Femur (tissue), 1 donor: ENCODE measurements around the gene TFG.

Experiments used
- DNase-seq: peaks from one replicate; pipeline ENCODE4 v3.0.0-alpha.2; 2017

TFG gene

GRCh38 chr3:100708644-100708988 is 678 bp upstream of the TFG start:
- DNase-seq: no peak

- peak; percentile 70 for DNase-seq
These were observed 557 bp downstream of the TFG start for GRCh38 chr3:100709842-100710260.

- DNase-seq: peak; percentile 40
These were observed 1.1 kb downstream of the TFG start for GRCh38 chr3:100710261-100710968.

GRCh38 chr3:100715176-100715575 is 5.9 kb downstream of the TFG start:
- DNase-seq: no peak

GRCh38 chr3:100717063-100717462 is 7.8 kb downstream of the TFG start:
- no peak for DNase-seq

GRCh38 chr3:100717637-100718487 is 8.6 kb downstream of the TFG start:
- DNase-seq: no peak

- no peak for DNase-seq
These were observed 9.8 kb downstream of the TFG start for GRCh38 chr3:100719136-100719535.

- DNase-seq: no peak
These were observed 11.1 kb downstream of the TFG start for GRCh38 chr3:100720426-100720825.

GRCh38 chr3:100725935-100726513 is 16.7 kb downstream of the TFG start:
- DNase-seq: no peak

- DNase-seq: no peak
These were observed 17.4 kb downstream of the TFG start for GRCh38 chr3:100726706-100727105.

- no peak for DNase-seq
These were observed 21.2 kb downstream of the TFG start for GRCh38 chr3:100730524-100730923.

- DNase-seq: no peak
These were observed 23.1 kb downstream of the TFG start for GRCh38 chr3:100732435-100732834.

GRCh38 chr3:100737334-100737733 is 28.0 kb downstream of the TFG start:
- DNase-seq: no peak

GRCh38 chr3:100740207-100740606 is 30.9 kb downstream of the TFG start:
- DNase-seq: no peak

GRCh38 chr3:100743535-100743934 is 34.2 kb downstream of the TFG start:
- no peak for DNase-seq

- DNase-seq: no peak
These were observed 35.4 kb downstream of the TFG start for GRCh38 chr3:100744671-100745070.

GRCh38 chr3:100745617-100746016 is 36.3 kb downstream of the TFG start:
- no peak for DNase-seq

- DNase-seq: no peak
These were observed 36.8 kb downstream of the TFG start for GRCh38 chr3:100746092-100746491.

- peak; percentile 44 for DNase-seq
These were observed 38.9 kb downstream of the TFG start for GRCh38 chr3:100748220-100748619.

- DNase-seq: no peak
These were observed 39.7 kb downstream of the TFG start for GRCh38 chr3:100748967-100749366.

- DNase-seq: no peak
These were observed 44.6 kb downstream of the TFG start for GRCh38 chr3:100753846-100754245.

GRCh38 chr3:100754563-100755334 is 45.5 kb downstream of the TFG start:
- no peak for DNase-seq

- peak; percentile 76 for DNase-seq
These were observed 47.1 kb downstream of the TFG start for GRCh38 chr3:100756441-100756840.
